ENCODE measurements around the gene EPB41L4B. TPM values are rescaled to one million over a fixed set of nuclear protein-coding genes. Genes with fewer than 3 reads are reported as not detected.

Gene EPB41L4B
- total and polyA plus RNA-seq, 2 of the 13 experiments (the other 11 are each of a cell fraction or from before 2014, with no cell fraction given) = 17.6 to 22.1 TPM

DNA sequence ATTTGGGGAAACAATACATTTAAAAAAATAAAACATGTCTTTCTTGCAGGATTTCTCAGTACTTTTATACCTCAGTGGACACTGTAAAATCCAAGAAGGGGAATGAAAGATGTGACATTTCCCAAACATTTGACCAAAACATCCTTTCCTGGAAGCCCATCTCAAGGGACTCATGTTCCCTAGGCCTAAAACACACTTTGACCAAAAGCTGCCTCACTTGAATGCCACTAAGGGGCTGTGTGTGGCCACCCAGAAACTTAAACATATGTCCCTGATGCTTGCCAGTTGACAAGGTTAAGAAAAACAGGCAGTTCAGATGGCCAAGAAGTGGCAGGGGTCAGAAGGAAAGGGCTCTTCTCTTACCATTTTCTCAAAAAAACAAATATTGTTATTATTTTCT is 73.6 kb downstream of the EPB41L4B start:
- no peak overlapping the region for H3K27ac ChIP-seq (ENCODE audit: extremely low read length, insufficient read depth, low read length)
- no TSS peak for BruUV-seq (replicated peaks)
- H3K4me2 ChIP-seq (ENCODE audit: low read depth, low read length) = no peak overlapping the region
- no peak overlapping the region for H2AFZ ChIP-seq (ENCODE audit: low read length)
- H3K4me1 ChIP-seq (ENCODE audit: insufficient read depth, low read length) = peaks cover 44% of the 10 kb centered on the region
- ChIA-PET CTCF (ENCODE audit: low intra/inter-chr PET ratio, low total read pairs) (interaction anchor here (1.9 kb wide), 1 partner anchor 73 kb away, joined by 19 read pairs; the partner anchor contains the start of gene EPB41L4B), POLR2A (interaction anchor here (1.1 kb wide), 1 partner anchor 98 kb away, joined by 4 read pairs; no protein-coding TSS in a partner anchor)
- H4K20me1 ChIP-seq (ENCODE audit: insufficient read depth, low read length) = no peaks in the 10 kb centered on the region
- ATAC-seq (no peak), FAIRE-seq (no peak), DNase-seq (ENCODE audit: low spot score) (no peak)
- H3K9ac ChIP-seq (ENCODE audit: insufficient read depth, low read depth, low read length) = no peak overlapping the region
- no peak overlapping the region for H3K4me3 ChIP-seq (replicated peaks in 1 of 3; ENCODE audit: insufficient read depth in 1 of 3, low read depth in 2 of 3, low read length in 3 of 3)
- intact Hi-C loops (cut with micrococcal nuclease; ENCODE audit: unreplicated experiment) = no loop called here
- H3K9me3 ChIP-seq (ENCODE audit: low read length) = no peaks in the 10 kb centered on the region
- TF ChIP-seq KDM3A (CRISPR knock-in tag; IDR thresholded peaks at IDR 0.05; ENCODE audit: low read depth) (no peak), NFYC (CRISPR knock-in tag; IDR thresholded peaks at IDR 0.05) (no peak), ZNF766 (CRISPR knock-in tag; IDR thresholded peaks at IDR 0.05; ENCODE audit: borderline replicate concordance) (no peak), TBP (CRISPR knock-in tag; IDR thresholded peaks at IDR 0.05) (no peak), ZNF333 (CRISPR knock-in tag; IDR thresholded peaks at IDR 0.05; ENCODE audit: borderline replicate concordance) (no peak), ZNF776 (CRISPR knock-in tag; IDR thresholded peaks at IDR 0.05) (no peak), ZNF256 (CRISPR knock-in tag; conservative IDR thresholded peaks at IDR 0.05) (no peak), CHD2 (IDR thresholded peaks at IDR 0.05; ENCODE audit: low read depth, low read length) (no peak), ZNF546 (CRISPR knock-in tag; conservative IDR thresholded peaks at IDR 0.05) (no peak), SAP130 (CRISPR knock-in tag; IDR thresholded peaks at IDR 0.05; ENCODE audit: low read depth) (no peak), FOXK1 (CRISPR knock-in tag; IDR thresholded peaks at IDR 0.05; ENCODE audit: borderline replicate concordance, low read depth) (no peak)
- TF ChIP-seq, protein P1, sequence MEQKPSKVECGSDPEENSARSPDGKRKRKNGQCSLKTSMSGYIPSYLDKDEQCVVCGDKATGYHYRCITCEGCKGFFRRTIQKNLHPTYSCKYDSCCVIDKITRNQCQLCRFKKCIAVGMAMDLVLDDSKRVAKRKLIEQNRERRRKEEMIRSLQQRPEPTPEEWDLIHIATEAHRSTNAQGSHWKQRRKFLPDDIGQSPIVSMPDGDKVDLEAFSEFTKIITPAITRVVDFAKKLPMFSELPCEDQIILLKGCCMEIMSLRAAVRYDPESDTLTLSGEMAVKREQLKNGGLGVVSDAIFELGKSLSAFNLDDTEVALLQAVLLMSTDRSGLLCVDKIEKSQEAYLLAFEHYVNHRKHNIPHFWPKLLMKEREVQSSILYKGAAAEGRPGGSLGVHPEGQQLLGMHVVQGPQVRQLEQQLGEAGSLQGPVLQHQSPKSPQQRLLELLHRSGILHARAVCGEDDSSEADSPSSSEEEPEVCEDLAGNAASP (CRISPR knock-in tag; IDR thresholded peaks at IDR 0.05; ENCODE audit: borderline replicate concordance) = no peak
- TF ChIP-seq, protein P2, sequence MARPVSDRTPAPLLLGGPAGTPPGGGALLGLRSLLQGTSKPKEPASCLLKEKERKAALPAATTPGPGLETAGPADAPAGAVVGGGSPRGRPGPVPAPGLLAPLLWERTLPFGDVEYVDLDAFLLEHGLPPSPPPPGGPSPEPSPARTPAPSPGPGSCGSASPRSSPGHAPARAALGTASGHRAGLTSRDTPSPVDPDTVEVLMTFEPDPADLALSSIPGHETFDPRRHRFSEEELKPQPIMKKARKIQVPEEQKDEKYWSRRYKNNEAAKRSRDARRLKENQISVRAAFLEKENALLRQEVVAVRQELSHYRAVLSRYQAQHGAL (CRISPR knock-in tag; IDR thresholded peaks at IDR 0.05; ENCODE audit: not compliant biosample characterization) = no peak
- TF ChIP-seq, protein P3, sequence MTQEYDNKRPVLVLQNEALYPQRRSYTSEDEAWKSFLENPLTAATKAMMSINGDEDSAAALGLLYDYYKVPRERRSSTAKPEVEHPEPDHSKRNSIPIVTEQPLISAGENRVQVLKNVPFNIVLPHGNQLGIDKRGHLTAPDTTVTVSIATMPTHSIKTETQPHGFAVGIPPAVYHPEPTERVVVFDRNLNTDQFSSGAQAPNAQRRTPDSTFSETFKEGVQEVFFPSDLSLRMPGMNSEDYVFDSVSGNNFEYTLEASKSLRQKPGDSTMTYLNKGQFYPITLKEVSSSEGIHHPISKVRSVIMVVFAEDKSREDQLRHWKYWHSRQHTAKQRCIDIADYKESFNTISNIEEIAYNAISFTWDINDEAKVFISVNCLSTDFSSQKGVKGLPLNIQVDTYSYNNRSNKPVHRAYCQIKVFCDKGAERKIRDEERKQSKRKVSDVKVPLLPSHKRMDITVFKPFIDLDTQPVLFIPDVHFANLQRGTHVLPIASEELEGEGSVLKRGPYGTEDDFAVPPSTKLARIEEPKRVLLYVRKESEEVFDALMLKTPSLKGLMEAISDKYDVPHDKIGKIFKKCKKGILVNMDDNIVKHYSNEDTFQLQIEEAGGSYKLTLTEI (CRISPR knock-in tag; conservative IDR thresholded peaks at IDR 0.05) = no peak
- no peaks in the 10 kb centered on the region for H3K27me3 ChIP-seq (ENCODE audit: control insufficient read depth in 1 of 2, insufficient read depth in 2 of 2, low read length in 2 of 2)
- no peaks in the 10 kb centered on the region for H3K79me2 ChIP-seq (ENCODE audit: insufficient read depth, low read length)
- in situ Hi-C loops (cut with HindIII; ENCODE audit: extremely low pct_ligation_motif_present, low pct_unique_long_range_greater_than_20kb) = loop anchor here (5.0 kb wide), 1 partner anchor 70 kb away; no protein-coding TSS in a partner anchor
- H3K36me3 ChIP-seq (replicated peaks in 1 of 2; ENCODE audit: control insufficient read depth in 1 of 2, insufficient read depth in 2 of 2, low read length in 2 of 2) = no peaks in the 10 kb centered on the region

Data from HepG2 (cell line).